Stimulated activated CD8-positive, alpha-beta memory T cell treated with anti-CD3 and anti-CD28 coated beads, Interleukin-2, amount 100 ng/mL, for 1 hour (primary cell): ENCODE results near the gene MCTP2.
"Not testable (repeated sequence)": the region's sequence is repeated elsewhere in the genome, so short reads cannot be mapped to it uniquely, and the experiment has no call there.

Source experiments
- DNase-seq, 2 donors: peaks; one replicate each; pipeline ENCODE4 v3.0.0-alpha.2; 2020; ENCODE audit warnings: low read depth in 2 of 2

Gene MCTP2

DNA sequence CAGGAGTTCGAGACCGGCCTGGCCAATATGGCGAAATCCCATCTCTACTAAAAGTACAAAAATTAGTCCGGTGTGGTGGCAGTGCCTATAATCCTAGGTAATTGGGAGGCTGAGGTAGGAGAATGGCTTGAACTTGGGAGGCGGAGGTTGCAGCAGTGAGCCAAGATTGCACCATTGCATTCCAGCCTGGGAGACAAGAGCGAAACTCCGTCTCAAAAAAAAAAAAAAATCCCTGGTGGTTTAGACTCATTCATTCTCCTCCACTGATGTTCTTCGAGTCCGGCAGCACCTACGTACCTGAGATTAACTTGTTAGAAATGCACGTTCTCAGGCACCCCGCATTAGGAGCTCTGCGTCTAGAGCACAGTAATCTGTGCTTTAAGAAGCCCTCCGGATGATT is 3.7 kb downstream of the MCTP2 start:
- no peak for DNase-seq

DNA sequence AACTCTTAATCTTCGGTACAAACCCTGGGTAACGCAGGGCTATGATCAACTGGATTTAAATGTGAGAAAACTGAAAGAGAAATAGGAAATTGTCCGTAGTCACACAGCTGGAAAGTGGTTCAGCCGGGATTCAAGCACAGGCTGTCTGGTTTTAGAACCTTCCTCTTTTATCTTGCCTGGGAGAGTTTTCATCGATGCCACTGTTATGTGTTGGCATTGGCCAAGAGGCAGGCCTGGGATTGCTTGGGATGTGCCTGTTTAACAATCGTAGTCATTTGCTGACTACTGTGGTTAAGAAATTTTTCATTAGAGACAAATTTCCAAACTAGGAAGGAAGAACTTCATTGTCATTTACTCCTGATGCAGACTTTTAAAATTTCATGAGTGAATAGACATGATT is 4.3 kb downstream of the MCTP2 start:
- DNase-seq: no peak

GRCh38 chr15:94236608-94237007 is 5.2 kb downstream of the MCTP2 start:
- DNase-seq: no peak

DNA sequence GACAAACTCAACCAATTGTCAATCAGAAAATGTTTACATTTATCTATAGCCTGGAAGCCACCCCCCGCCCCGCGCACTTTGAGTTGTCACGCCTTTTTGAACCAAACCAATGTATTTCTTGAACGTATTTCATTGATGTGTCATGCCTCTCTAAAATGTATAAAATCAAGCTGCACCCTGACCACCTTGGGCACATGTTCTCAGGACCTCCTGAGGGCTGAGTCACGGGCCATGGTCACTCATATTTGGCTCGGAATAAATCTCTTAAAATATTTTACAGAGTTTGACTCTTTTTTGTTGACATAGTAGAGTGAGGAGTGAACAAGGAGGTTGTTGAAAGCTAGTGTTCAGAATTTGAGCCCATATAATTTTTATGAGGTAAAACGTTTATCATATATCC is 6.5 kb downstream of the MCTP2 start:
- DNase-seq: no peak

DNA sequence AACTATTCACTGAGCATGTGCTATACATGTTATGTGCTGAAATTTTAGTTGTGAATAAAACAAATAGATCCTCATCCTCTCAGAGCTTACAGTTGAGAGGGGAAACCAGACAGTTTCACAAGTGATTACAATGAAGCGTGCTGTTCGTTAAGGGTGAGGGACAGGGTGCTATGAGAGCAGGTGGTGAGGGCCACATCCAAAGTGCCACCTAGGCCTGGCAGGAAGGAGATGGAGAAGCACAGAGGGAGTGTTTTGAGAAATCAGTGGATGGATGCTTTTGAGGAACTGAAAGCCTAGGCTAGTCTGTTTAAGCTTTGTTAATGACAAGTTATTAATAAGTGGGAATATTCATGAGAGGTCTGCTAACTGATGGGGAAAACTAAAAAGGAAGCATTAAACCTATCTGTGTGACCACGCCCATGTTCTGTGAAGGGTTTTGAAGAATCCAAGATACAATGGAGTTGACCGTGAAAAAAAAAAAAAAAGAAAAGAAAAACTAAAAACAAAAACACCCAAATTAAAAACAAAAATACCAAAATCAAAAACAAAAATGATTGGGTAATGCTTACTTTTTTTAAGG is 7.3 kb downstream of the MCTP2 start:
- DNase-seq: no peak

DNA sequence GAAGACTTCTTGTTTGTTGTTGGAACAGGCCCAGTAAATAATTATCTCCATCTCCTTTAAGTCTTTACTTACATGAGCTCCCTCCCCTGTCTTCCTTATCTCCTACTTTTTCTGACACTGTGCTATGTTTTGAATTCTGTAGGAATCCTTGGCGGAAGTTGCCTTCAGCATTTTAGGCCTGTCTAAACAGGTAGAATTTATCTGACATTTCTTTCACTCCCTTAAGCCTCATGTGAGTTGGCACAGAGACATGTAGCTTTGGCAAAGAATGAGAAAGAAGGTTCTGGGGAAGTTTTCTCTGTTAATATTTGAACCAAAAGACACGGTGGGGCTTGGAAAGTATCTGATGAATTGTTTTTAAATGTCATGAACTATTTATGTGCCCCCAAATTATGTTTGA is 8.1 kb downstream of the MCTP2 start:
- no peak for DNase-seq

DNA sequence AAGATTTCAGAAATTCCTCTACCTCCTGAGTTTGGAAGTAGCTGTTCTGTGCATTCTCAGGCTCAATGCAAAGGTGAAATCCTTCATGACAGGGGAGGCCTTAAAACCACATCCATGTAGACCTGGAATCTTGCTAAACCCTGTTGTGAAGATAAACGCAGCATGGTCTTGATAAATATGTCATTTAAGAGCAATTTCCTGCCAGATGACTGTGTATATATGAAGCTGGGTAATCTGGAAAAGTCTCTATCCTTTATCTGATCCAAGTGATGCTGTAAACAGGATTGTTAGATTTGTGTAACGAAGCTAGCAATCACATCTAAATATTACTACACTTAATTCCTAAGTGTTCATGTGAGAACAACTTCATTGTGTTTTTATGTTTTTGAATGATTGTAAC is 9.1 kb downstream of the MCTP2 start:
- no peak for DNase-seq

- no peak for DNase-seq
Observed at GRCh38 chr15:94242257-94242656, 10.9 kb downstream of the MCTP2 start.

- not testable (repeated sequence) for DNase-seq
Observed at GRCh38 chr15:94243003-94243402, 11.6 kb downstream of the MCTP2 start.

GRCh38 chr15:94243418-94243817 is 12.1 kb downstream of the MCTP2 start:
- DNase-seq: no peak

DNA sequence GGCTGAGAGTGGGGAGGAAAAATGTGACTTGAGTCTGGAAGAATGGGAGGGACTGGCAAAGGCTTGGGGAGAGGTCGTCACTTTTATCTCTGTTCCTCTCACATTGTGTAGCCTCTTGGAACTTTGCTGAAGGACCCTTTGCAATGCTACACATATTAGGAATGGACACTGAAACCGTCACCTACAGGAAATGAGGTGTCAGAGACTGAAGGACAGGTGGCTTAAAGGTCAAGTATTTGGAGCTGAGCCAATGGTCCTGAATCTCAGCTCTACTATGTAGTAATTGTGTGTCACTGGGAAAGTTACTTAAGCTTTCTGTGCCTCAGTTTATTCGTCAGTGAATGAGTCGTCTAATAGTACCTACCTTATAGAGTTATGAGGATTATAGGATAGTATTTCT is 14.7 kb downstream of the MCTP2 start:
- no peak for DNase-seq

- DNase-seq: no peak
Observed at GRCh38 chr15:94247789-94248638, 16.7 kb downstream of the MCTP2 start.

- DNase-seq: no peak
Observed at GRCh38 chr15:94250801-94251200, 19.4 kb downstream of the MCTP2 start.

- DNase-seq: no peak
Observed at GRCh38 chr15:94252223-94252766, 20.9 kb downstream of the MCTP2 start.

DNA sequence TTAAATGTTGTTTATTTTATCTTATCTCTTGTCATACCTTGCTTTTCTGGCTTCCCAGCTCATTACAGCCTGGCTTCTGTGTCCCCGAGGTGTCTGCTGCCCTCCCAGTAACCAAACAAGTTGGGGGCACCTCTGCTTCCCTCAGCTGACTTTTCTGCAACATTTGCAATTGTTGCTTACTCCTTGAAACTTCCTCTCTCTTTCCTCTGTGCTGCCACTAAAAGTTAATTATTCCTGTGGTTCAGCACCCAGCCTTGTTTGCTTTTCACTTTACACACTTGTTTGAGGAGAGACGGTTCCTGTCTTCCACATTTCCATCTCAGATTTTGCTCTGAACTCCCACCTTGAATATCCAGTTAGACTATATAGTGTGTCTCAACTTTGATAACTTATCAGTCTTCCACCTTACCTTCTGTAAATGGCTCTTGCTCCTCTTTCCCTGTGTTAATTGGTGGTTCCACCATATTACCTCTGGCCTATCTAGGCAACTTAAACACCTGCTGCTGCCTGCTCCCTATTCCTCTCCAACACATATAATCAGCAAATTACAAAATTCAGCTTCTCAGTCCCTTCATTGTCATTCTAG is 21.6 kb downstream of the MCTP2 start:
- no peak for DNase-seq

DNA sequence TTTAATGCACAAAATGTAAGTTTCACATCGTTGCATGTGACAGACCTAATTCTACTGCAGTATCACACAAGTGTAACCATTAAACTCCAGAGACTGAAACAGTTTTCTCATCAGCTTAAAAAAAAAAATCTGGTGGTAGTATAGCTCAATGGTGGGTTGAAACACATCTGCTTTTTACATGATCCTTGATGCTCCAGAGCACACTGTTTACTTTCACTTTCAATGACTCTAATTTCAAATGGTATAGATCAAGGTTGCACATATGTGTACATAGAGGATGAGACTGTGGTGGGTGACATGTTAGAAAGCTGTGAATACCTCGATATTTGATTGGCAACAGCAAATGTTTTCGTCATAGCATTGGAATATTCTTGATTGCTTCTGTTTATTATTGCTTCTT is 22.4 kb downstream of the MCTP2 start:
- DNase-seq: no peak

DNA sequence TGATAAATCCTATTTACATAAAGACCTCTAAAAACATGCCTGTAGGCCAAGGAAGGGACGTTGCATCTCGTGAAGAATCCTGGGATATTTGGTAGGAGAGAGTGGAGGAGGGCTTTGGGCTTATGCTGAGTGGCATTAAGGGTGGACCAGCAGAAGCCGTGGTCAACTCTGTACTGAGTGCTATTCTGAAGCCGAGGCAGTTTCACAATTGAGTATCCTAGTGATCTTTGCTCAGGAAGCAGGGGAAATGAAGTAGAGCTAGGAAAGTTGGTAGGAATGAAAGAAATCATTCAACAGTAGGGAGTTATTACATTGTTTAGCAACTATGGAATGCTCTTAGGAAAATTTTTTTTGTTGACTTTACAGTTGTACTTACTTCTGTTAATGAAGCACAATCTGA is 24.2 kb downstream of the MCTP2 start:
- DNase-seq: no peak

- DNase-seq: no peak
Observed at GRCh38 chr15:94256511-94256910, 25.1 kb downstream of the MCTP2 start.

DNA sequence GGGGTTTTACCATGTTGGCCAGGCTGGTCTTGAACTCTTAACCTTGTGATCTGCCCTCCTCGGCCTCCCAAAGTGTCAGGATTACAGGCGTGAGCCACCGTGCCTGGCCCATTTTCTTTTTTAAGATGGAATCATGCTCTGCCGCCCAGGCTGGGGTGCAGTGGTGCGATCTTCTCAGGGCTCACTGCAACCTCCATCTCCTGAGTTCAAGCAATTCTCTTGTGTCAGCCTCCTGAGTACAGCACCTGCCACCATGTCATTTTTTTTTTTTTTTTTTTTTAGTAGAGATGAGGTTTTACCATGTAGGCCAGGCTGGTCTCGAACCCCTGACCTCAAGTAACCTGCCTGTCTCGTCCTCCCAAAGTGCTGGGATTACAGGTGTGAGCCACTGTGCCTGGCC is 26.4 kb downstream of the MCTP2 start:
- not testable (repeated sequence) for DNase-seq

DNA sequence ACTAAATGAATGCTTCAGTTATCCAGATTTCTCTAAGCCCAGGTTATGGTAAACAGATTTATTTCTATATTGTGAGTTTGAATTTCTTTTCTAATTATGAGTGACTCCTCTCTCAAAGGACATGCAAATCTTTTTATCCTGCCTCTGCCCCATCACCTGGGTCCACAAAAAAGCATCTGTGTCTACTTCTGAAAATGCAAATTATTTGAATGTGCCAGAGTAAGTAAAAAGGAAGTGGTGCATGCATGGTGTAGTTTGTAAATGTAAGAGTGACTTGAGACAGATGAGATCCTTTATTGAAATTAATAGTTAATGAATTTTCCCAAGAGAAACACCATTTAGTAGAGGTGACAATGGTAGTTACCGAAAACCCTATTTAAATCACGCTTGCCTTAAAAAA is 26.9 kb downstream of the MCTP2 start:
- no peak for DNase-seq

- DNase-seq: no peak
Observed at GRCh38 chr15:94259121-94259751, 27.9 kb downstream of the MCTP2 start.

DNA sequence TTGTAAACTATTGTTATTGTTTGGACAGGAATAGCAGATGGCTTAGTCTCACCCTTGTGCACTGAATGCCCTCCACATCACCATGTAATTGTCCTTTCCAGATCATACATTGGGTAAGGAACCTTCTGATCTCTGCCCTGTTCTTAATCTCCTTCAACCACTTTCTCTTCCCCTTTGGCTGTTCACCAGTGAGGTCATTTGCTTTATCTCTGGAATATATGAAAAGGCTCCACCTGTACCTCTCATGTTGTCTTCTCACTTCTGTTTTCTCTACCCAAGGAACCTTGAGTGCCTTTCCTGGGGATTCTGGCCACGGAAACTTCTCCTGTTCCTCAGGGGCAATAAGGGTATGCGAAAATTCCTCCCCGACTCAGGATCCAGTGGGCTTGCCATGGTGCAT is 28.5 kb downstream of the MCTP2 start:
- DNase-seq: no peak
